Heart right ventricle (tissue), 16 donors: ENCODE data around the gene PRXL2A. TPM values are rescaled to one million over a fixed set of nuclear protein-coding genes. Genes with fewer than 3 reads are reported as not detected.

Experiments used
- ATAC-seq, 8 donors: fragments of 200-7000 bp; cut with Tn5 transposase; one replicate each; pipeline ENCODE4 v1.9.1; 2020; ENCODE audit warnings: mild to moderate bottlenecking in 8 of 8, moderate library complexity in 8 of 8, moderate number of reproducible peaks in 1 of 8
- DNase-seq, 2 donors: peaks; one replicate each; pipeline ENCODE4 v3.0.0-alpha.2; 2020
- H3K27ac ChIP-seq, 10 donors: fragments of 200-600 bp; sonication (generic) in 2 of 10; one replicate each; pipeline versions ENCODE4 v1.5.0 to v1.8.0; 2020 to 2022; ENCODE audit warnings: mild to moderate bottlenecking in 3 of 10
- H3K27me3 ChIP-seq, 7 donors: fragments of 200-600 bp; one replicate each; pipeline ENCODE4 v1.8.0; 2021 to 2022; ENCODE audit warnings: mild to moderate bottlenecking in 2 of 7
- H3K36me3 ChIP-seq, 9 donors: fragments of 200-600 bp; sonication (generic) in 1 of 9; one replicate each; pipeline versions ENCODE4 v1.5.0 to v1.8.0; 2020 to 2022; ENCODE audit warnings: mild to moderate bottlenecking in 2 of 9
- H3K4me1 ChIP-seq, 9 donors: fragments of 200-600 bp; sonication (generic) in 1 of 9; one replicate each; pipeline versions ENCODE4 v1.5.0 to v1.8.0; 2020 to 2022; ENCODE audit warnings: mild to moderate bottlenecking in 4 of 9
- H3K4me3 ChIP-seq, 10 donors: fragments of 200-600 bp; sonication (generic) in 2 of 10; one replicate each; pipeline versions ENCODE4 v1.5.0 to v1.8.0; 2020 to 2022; ENCODE audit warnings: mild to moderate bottlenecking in 7 of 10, moderate library complexity in 2 of 10
- H3K9me3 ChIP-seq, 11 donors: fragments of 200-600 bp in 10 of 11; sonication (generic) in 2 of 11; one replicate each; pipeline versions ENCODE4 v1.5.0 to v1.8.0; 2013 to 2022; ENCODE audit warnings: mild to moderate bottlenecking in 2 of 11, control low read depth in 1 of 11, moderate library complexity in 1 of 11
- CTCF ChIP-seq, 9 donors: fragments of 200-600 bp; sonication (generic) in 2 of 9; IDR thresholded peaks; one replicate each; pipeline versions ENCODE4 v1.5.0 to v1.8.0; 2021 to 2022; ENCODE audit warnings: antibody characterized with exemption in 9 of 9, mild to moderate bottlenecking in 5 of 9, moderate library complexity in 1 of 9
- whole genome bisulfite sequencing, 2 donors: extraction: QIAGEN DNeasy Blood & Tissue Kit; methylation state at CpG; one replicate each; pipeline ENCODE4 v1.1.7; 2013; ENCODE audit warnings: inconsistent platforms in 1 of 2; 5-methylcytosine and 5-hydroxymethylcytosine counted together
- intact Hi-C, 10 donors: fragments of 100-400 bp; cut with DNase I; formaldehyde crosslinking; loops; one replicate each; pipeline versions ENCODE4 v1.11.1 to v1.14.2; 2022
- polyA plus RNA-seq, 2 donors: library from polyadenylated mRNA; stranded (reverse); fragments of 200-250 nt; gene quantifications; one replicate each; pipeline ENCODE4 v1.2.3, GENCODE V29; 2013
- total RNA-seq, 10 donors: library from RNA; stranded (reverse); fragmentation: NEBNext Ultra II Directional in 3 of 10; extraction: Animal tissue kit (Norgen Biotek cat#: 25700) in 3 of 10; gene quantifications; one replicate each; pipeline versions ENCODE4 v1.2.1 to v1.2.4, GENCODE V29; 2021 to 2023
- donor health status: Arrhythmogenic right ventricular cardiomyopathy.
- donor health status: ischemic (EF 13 %, LVEDD 7.1; RV severe dilation, severe dysfunction).
- donor health status: healthy with polysubstance abuse.
- donor health status: DM: no; HTN: yes; CAD: no.
- donor health status: DM: no; HTN: no; CAD: no.
- donor health status: ischemic (EF 25% LVEDD 6.9; RV normal size, moderate dysfunction).
- donor health status: ischemic (EF 25% LVEDD 5.7; RV mildly dilated, moderate dysfunction).
- donor health status: healthy.
- donor health status: DM: yes; HTN: yes; CAD: no.
- donor health status: Ischemic cardiomyopathy.
- donor health status: ischemic (EF 35%, LVEDD 5.7; RV mildly dilated, moderate dysfunction).
- donor health status: nonischemic (EF 11% LVEDD 7.7; RV severe dilation, severe dysfunction).
- donor health status: DM: yes; HTN: yes; CAD: no.
- donor health status: PGD.
- donor health status: ischemic (EF 29% LVEDD 5.4; RV normal size, mild dysfunction).
- donor health status: nonischemic (EF 23%, LVEDD 6.1; RV moderate dilation, normal function).

Gene PRXL2A
- total and polyA plus RNA-seq, 12 donors, result 46.0 to 135 (median 81.4) TPM

GRCh38 chr10:80394358-80394916, 13.9 kb upstream of the PRXL2A start:
- Histone ChIP-seq H3K4me1 (peaks cover 0 to 9% (median 0%) of the 10 kb centered on the region in 9 donors), H3K27ac (no peak overlapping the region), H3K36me3 (no peaks in the 10 kb centered on the region), H3K27me3 (no peaks in the 10 kb centered on the region), H3K4me3 (no peak overlapping the region), H3K9me3 (no peaks in the 10 kb centered on the region)
- TF ChIP-seq CTCF (IDR thresholded peaks at IDR 0.05), result no peak
- DNase-seq (no peak), ATAC-seq (no peak)
- intact Hi-C loops, result no loop called here
- 82 to 83% methylated on average over 2 of the region's 2 CpGs for WGBS, 2 donors

GRCh38 chr10:80397014-80397413, 11.3 kb upstream of the PRXL2A start:
- WGBS, 2 donors, result 74 to 81% methylated on average over 2 of the region's 2 CpGs
- intact Hi-C loops, result no loop called here
- TF ChIP-seq CTCF (IDR thresholded peaks at IDR 0.05), result no peak
- DNase-seq (peak in 1 of 2 donors; percentile 49), ATAC-seq (peak in 7 of 8 donors; percentile 34 to 89 (median 55))
- Histone ChIP-seq H3K27ac (peak overlapping the region in 4 of 10 donors; percentile 7 to 58 (median 48)), H3K9me3 (no peaks in the 10 kb centered on the region), H3K4me3 (no peak overlapping the region), H3K27me3 (no peaks in the 10 kb centered on the region), H3K36me3 (no peaks in the 10 kb centered on the region), H3K4me1 (peaks cover 0 to 4% (median 0%) of the 10 kb centered on the region in 9 donors)

DNA sequence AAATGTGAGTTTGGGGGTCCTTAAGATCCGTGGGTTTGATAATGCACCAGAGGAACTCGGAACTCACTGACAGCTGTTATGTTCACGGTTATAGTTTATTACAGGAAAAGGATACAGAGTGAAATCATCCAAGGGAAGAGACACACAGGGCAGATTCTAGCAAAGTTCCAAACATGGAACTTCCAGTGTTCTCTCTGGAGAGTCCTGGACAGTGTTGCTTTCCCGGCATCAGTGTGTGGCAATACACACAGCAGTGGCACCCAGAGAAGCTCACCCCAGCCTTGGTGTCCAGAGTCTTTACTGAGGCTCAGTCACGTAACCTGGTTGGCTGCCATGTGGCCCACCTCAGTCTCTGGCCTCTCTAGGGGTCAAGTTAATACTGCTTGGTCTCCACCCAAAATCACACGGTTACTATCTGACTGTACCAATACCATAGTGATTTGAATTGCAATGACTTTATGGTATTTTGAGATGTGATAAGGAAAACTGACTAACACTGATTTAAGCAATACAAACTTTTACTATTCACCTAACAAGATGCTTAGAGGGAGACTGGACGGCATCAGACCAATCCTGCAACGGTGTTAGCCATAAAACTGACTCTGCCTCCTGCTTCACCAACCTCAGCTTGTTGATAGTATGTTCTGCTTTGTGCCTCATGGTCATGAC, 8.1 kb upstream of the PRXL2A start:
- WGBS, 2 donors, result 65 to 70% methylated on average over 8 of the region's 8 CpGs

DNA sequence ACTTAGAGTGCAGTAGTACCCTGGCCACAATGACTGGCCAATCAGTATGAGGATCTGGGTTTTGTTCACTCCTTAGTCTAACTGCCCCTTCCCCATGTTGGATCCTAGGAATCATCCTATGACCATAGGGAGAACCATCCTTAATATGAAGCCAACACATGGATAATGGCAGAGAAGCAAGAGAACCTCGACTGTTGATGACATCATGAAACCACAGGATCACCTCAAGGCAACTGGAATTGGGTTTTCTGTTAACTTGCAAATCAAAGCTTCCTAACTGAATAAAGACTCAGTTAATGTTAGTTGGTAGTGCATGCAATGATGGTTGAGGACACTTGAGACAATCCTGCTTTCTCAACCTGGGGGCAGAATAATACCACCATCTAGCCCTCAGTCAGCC, 3.3 kb upstream of the PRXL2A start:
- WGBS, 2 donors, result 95 to 100% methylated on average over 1 of the region's 1 CpG
- intact Hi-C loops, result loop anchor here in 1 of 10 donors (5.0 kb wide), 1 partner anchor 47 kb away; the partner anchor contains the start of gene TSPAN14
- DNase-seq (no peak), ATAC-seq (no peak)
- Histone ChIP-seq H3K27me3 (peaks cover 0 to 9% (median 0%) of the 10 kb centered on the region in 7 donors), H3K27ac (peak overlapping the region in 5 of 10 donors; percentile 26 to 48 (median 41)), H3K4me1 (peaks cover 0 to 39% (median 19%) of the 10 kb centered on the region in 9 donors), H3K9me3 (no peaks in the 10 kb centered on the region), H3K36me3 (no peaks in the 10 kb centered on the region), H3K4me3 (no peak overlapping the region)
- TF ChIP-seq CTCF (IDR thresholded peaks at IDR 0.05), result no peak

More for the DNA sequence above, 8.1 kb upstream of the PRXL2A start:
- Histone ChIP-seq H3K36me3 (no peaks in the 10 kb centered on the region), H3K27ac (peak overlapping the region in 1 of 10 donors; percentile 32), H3K4me1 (peaks cover 0 to 6% (median 0%) of the 10 kb centered on the region in 9 donors), H3K9me3 (no peaks in the 10 kb centered on the region), H3K4me3 (no peak overlapping the region), H3K27me3 (no peaks in the 10 kb centered on the region)
- intact Hi-C loops, result no loop called here
- TF ChIP-seq CTCF (IDR thresholded peaks at IDR 0.05), result no peak
- ATAC-seq (peak in 2 of 8 donors; percentile 33 to 55), DNase-seq (no peak)
